Myocyte (in vitro differentiated cells): ENCODE data around the gene RFLNA. TPM values are rescaled to one million over a fixed set of nuclear protein-coding genes. Genes with fewer than 3 reads are reported as not detected.

Source experiments
- DNase-seq: peaks from one replicate; pipeline ENCODE4 v3.0.0-alpha.2; 2012; ENCODE audit warnings: low read depth
- polyA plus RNA-seq: library from polyadenylated mRNA; unstranded; fragments of >200 nt; gene quantifications from one replicate; pipeline ENCODE4 v1.2.1, GENCODE V29; 2012; ENCODE audit warnings: missing spikeins
- total RNA-seq: library from RNA; depleted of rRNA; stranded (reverse); fragments of >200 nt; gene quantifications from 2 replicates; pipeline ENCODE4 v1.2.3, GENCODE V29; 2014

RFLNA gene
- 4.9 and 7.9 TPM in 2 replicates for total RNA-seq
- 28.5 TPM for polyA plus RNA-seq

- no peak for DNase-seq
Observed at GRCh38 chr12:124294780-124295341, at the start of gene RFLNA. Gene RFLNA, plus strand, starts transcription at chr12:124295093. Its CDS starts 337 bp downstream, at chr12:124295430.

- DNase-seq, result no peak
Observed at GRCh38 chr12:124247331-124247730, 47.6 kb upstream of the RFLNA start.

- DNase-seq, result peak; percentile 66
Observed at GRCh38 chr12:124248941-124249825, 45.7 kb upstream of the RFLNA start.

GRCh38 chr12:124251186-124251585 lies 43.7 kb upstream of the RFLNA start:
- no peak for DNase-seq

GRCh38 chr12:124252964-124253363 lies 41.9 kb upstream of the RFLNA start:
- DNase-seq, result no peak

GRCh38 chr12:124254126-124254525 lies 40.8 kb upstream of the RFLNA start:
- no peak for DNase-seq

GRCh38 chr12:124259154-124260066 lies 35.5 kb upstream of the RFLNA start:
- DNase-seq, result no peak

- no peak for DNase-seq
Observed at GRCh38 chr12:124261885-124262284, 33.0 kb upstream of the RFLNA start.

- DNase-seq, result no peak
Observed at GRCh38 chr12:124264089-124264795, 30.7 kb upstream of the RFLNA start.

- no peak for DNase-seq
Observed at GRCh38 chr12:124264879-124265278, 30.0 kb upstream of the RFLNA start.

- DNase-seq, result no peak
Observed at GRCh38 chr12:124267205-124267778, 27.6 kb upstream of the RFLNA start.

GRCh38 chr12:124270671-124271070 lies 24.2 kb upstream of the RFLNA start:
- DNase-seq, result no peak

- peak; percentile 68 for DNase-seq
Observed at GRCh38 chr12:124273630-124274029, 21.3 kb upstream of the RFLNA start.

- DNase-seq, result no peak
Observed at GRCh38 chr12:124276337-124276736, 18.6 kb upstream of the RFLNA start.

GRCh38 chr12:124277394-124278241 lies 17.3 kb upstream of the RFLNA start:
- no peak for DNase-seq

GRCh38 chr12:124278389-124279101 lies 16.3 kb upstream of the RFLNA start:
- DNase-seq, result no peak

- no peak for DNase-seq
Observed at GRCh38 chr12:124279315-124279714, 15.6 kb upstream of the RFLNA start.

- peak; percentile 75 for DNase-seq
Observed at GRCh38 chr12:124279846-124280360, 15.0 kb upstream of the RFLNA start.

- no peak for DNase-seq
Observed at GRCh38 chr12:124281309-124281708, 13.6 kb upstream of the RFLNA start.
